Colonic mucosa (tissue), 4 donors: ENCODE data around the gene UNC5B. TPM values are rescaled to one million over a fixed set of nuclear protein-coding genes. Genes with fewer than 3 reads are reported as not detected.

Experiments used
- DNase-seq: peaks from one replicate; pipeline ENCODE4 v3.0.0-alpha.2; 2020
- H3K27ac ChIP-seq: fragments of 200-600 bp; one replicate; pipeline ENCODE4 v1.8.0; 2021
- H3K27me3 ChIP-seq: fragments of 200-600 bp; one replicate; pipeline ENCODE4 v1.8.0; 2021
- H3K36me3 ChIP-seq: fragments of 200-600 bp; one replicate; pipeline ENCODE4 v1.8.0; 2021
- H3K4me1 ChIP-seq: fragments of 200-600 bp; one replicate; pipeline ENCODE4 v1.8.0; 2021; ENCODE audit warnings: mild to moderate bottlenecking
- H3K4me3 ChIP-seq: fragments of 200-600 bp; one replicate; pipeline ENCODE4 v1.8.0; 2021
- H3K9ac ChIP-seq, 2 donors: one replicate each; pipeline ENCODE4 v1.7.0; 2013; ENCODE audit warnings: control low read depth in 2 of 2, low read depth in 2 of 2, low read length in 2 of 2
- H3K9me3 ChIP-seq: fragments of 200-600 bp; one replicate; pipeline ENCODE4 v1.8.0; 2021
- intact Hi-C: fragments of 100-400 bp; cut with DNase I; formaldehyde crosslinking; loops from one replicate; pipeline ENCODE4 v1.14.1; 2022
- total RNA-seq, 2 donors: library from RNA; stranded (reverse); fragmentation: NEBNext Ultra II Directional in 1 of 2; extraction: Animal tissue kit (Norgen Biotek cat#: 25700) in 1 of 2; gene quantifications; one replicate each; pipeline ENCODE4 v1.2.1, GENCODE V29; 2021
- TF ChIP-seq, protein P1 (sequence below): fragments of 200-600 bp; IDR thresholded peaks from one replicate; pipeline ENCODE4 v1.8.0; 2022; ENCODE audit warnings: antibody characterized with exemption, mild to moderate bottlenecking
- donor health status: healthy.
- donor health status: DM: no; HTN: no; CAD: no.
- donor health status: DM: no; HTN: no; CAD: no.

UNC5B gene
- total RNA-seq, 2 donors from 2014 or later, result 18.4 to 18.5 TPM

DNA sequence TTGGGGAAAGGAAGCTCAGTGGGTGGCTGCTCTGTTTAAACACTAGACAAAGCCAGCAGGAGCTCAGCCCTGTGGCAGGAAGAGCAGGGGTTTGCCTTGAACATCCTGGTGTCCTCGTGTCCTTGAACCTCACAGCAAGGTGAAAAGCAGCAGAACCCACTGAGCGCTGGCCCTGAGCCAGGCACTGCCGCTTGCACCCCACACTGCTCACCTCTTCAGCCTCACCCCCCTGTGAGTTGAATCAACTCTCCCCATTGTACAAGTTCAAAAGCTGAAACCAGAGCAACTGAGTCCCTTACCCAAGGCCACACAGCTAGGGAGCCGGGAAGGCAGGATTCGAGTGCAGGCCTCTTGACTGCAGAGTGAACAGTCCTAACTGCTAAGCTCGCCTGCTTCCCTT, 138.7 kb downstream of the UNC5B start:
- Histone ChIP-seq H3K36me3 (no peaks in the 10 kb centered on the region), H3K27ac (no peak overlapping the region), H3K9ac (no peak overlapping the region), H3K4me1 (peaks cover 8% of the 10 kb centered on the region), H3K4me3 (no peak overlapping the region), H3K9me3 (no peaks in the 10 kb centered on the region), H3K27me3 (no peaks in the 10 kb centered on the region)
- intact Hi-C loops, result no loop called here
- no peak for DNase-seq
- TF ChIP-seq, protein P1, sequence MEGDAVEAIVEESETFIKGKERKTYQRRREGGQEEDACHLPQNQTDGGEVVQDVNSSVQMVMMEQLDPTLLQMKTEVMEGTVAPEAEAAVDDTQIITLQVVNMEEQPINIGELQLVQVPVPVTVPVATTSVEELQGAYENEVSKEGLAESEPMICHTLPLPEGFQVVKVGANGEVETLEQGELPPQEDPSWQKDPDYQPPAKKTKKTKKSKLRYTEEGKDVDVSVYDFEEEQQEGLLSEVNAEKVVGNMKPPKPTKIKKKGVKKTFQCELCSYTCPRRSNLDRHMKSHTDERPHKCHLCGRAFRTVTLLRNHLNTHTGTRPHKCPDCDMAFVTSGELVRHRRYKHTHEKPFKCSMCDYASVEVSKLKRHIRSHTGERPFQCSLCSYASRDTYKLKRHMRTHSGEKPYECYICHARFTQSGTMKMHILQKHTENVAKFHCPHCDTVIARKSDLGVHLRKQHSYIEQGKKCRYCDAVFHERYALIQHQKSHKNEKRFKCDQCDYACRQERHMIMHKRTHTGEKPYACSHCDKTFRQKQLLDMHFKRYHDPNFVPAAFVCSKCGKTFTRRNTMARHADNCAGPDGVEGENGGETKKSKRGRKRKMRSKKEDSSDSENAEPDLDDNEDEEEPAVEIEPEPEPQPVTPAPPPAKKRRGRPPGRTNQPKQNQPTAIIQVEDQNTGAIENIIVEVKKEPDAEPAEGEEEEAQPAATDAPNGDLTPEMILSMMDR, result no peak

GRCh38 chr10:71351628-71352319, 139.4 kb downstream of the UNC5B start:
- peak; percentile 52 for DNase-seq
- Histone ChIP-seq H3K27ac (no peak overlapping the region), H3K36me3 (no peaks in the 10 kb centered on the region), H3K4me3 (no peak overlapping the region), H3K9me3 (no peaks in the 10 kb centered on the region), H3K4me1 (peaks cover 8% of the 10 kb centered on the region), H3K9ac (no peak overlapping the region), H3K27me3 (no peaks in the 10 kb centered on the region)
- intact Hi-C loops, result no loop called here
- TF ChIP-seq, protein P1, result no peak

Other genes starting within 250 kb of the UNC5B start
- gene SLC29A3, start 106.7 kb downstream of the UNC5B start, total RNA-seq, result 1 to 10 TPM; 3.8 to 6.5 TPM
- gene CDH23, start 184.3 kb downstream of the UNC5B start, total RNA-seq, result 1 to 10 TPM; 1.4 to 1.6 TPM